RWPE1 (cell line): Measurements from ENCODE around the gene MBTPS1.

Experiments used
- CTCF ChIA-PET: fragments of 350-600 bp; sonication (Branson Sonifier 250); formaldehyde crosslinking; extraction: SDS; loops from one replicate; lab custom pipeline; 2021; lab: Yijun Ruan, JAX
- POLR2A ChIA-PET: fragments of 400-600 bp; formaldehyde crosslinking; extraction: SDS; loops from one replicate; lab custom pipeline; 2020; ENCODE audit warnings: antibody characterized with exemption; ENCODE audit not compliant: low non-redundant PET; lab: Yijun Ruan, JAX
- DNase-seq: peaks from one replicate; pipeline ENCODE4 v3.0.0; 2012; ENCODE audit warnings: low spot score
- H3K27ac ChIP-seq: fragments of 450-650 bp; 2 replicates; pipeline ENCODE4 v1.5.1; 2017
- TF ChIP-seq, protein P1 (sequence below): fragments of 450-650 bp; conservative IDR thresholded peaks from 2 replicates; pipeline ENCODE4 v1.5.1; 2017; ENCODE audit warnings: low read depth, mild to moderate bottlenecking

MBTPS1 gene

DNA sequence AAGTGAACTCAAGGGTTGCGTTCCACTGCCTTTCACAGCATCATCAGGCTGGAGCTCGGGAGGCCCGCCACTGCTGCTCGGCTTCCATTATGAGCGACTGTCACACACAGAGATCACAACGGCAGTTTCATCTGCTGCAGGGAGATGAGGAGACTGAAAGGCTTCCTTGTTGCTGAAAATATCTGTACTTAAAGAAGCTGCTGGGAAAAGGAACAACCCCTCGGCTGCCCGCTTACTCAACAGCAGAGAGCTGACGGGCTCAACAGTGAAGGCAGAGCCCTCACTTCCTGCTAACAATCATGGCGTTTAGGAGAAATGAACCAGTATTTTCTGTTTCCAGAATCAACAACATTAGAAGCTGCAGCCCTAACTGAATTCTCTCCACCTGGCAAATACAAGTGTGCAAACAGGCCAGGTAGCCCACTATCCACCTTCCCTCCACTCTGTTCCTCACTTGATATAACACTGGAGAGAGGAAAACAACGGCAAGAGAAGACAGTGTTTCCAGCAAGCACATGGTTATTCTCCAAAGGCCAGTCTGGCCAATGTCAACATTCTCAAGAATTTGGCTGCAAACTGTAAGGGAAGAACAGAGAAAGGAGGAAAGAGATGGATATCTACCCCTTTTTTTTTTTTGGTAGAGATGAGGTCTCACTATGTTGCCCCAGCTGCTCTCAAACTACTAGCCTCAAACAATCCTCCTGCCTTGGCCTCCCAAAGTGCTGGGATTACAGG lies 33.7 kb downstream of the MBTPS1 start:
- DNase-seq: no peak
- TF ChIP-seq, protein P1, sequence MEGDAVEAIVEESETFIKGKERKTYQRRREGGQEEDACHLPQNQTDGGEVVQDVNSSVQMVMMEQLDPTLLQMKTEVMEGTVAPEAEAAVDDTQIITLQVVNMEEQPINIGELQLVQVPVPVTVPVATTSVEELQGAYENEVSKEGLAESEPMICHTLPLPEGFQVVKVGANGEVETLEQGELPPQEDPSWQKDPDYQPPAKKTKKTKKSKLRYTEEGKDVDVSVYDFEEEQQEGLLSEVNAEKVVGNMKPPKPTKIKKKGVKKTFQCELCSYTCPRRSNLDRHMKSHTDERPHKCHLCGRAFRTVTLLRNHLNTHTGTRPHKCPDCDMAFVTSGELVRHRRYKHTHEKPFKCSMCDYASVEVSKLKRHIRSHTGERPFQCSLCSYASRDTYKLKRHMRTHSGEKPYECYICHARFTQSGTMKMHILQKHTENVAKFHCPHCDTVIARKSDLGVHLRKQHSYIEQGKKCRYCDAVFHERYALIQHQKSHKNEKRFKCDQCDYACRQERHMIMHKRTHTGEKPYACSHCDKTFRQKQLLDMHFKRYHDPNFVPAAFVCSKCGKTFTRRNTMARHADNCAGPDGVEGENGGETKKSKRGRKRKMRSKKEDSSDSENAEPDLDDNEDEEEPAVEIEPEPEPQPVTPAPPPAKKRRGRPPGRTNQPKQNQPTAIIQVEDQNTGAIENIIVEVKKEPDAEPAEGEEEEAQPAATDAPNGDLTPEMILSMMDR: no peak
- ChIA-PET CTCF (interaction anchor here (0.7 to 1.4 kb wide), 2 partner anchors 104 to 109 kb away, joined by 3 to 4 read pairs; partner anchors contain the start of gene TAF1C), POLR2A (interaction anchor here (0.6 kb wide), 1 partner anchor 158 kb away, joined by 5 read pairs; no protein-coding TSS in a partner anchor)
- no peak overlapping the region for H3K27ac ChIP-seq

- TF ChIP-seq, protein P1: no peak
- no peak overlapping the region for H3K27ac ChIP-seq
- POLR2A ChIA-PET: no interaction called here
- no peak for DNase-seq
- CTCF ChIA-PET: no interaction called here
Observed at GRCh38 chr16:84082110-84082509, 34.6 kb downstream of the MBTPS1 start.

- ChIA-PET CTCF (no interaction called here), POLR2A (no interaction called here)
- H3K27ac ChIP-seq: no peak overlapping the region
- TF ChIP-seq, protein P1: no peak
- no peak for DNase-seq
Observed at GRCh38 chr16:84081446-84081989, 35.2 kb downstream of the MBTPS1 start.

DNA sequence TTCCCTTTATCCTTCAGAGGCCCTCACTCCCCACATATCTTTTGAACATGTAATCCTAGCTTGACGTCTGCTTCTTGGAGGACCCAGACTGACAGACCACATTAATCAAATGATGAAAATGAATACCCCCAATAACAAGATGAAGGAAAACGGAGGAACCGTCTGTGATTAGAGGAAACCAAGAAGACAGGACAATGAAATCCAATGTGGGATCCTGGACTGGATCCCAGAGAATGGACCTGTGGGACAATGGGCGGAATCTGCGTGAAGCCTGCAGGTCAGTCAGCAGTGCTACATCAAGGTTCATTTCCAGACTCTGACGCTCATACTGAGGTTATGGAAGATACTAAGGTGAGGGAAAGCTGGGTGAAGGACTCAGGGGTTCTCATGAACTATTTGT lies 35.9 kb downstream of the MBTPS1 start:
- ChIA-PET CTCF (interaction anchor here (0.7 to 1.3 kb wide), 3 partner anchors 18 to 201 kb away, joined by 3 read pairs; partner anchors contain the start of gene TAF1C), POLR2A (no interaction called here)
- H3K27ac ChIP-seq: peak overlapping the region; percentile 64
- DNase-seq: no peak
- TF ChIP-seq, protein P1: no peak

GRCh38 chr16:84080378-84080777 lies 36.4 kb downstream of the MBTPS1 start:
- TF ChIP-seq, protein P1: no peak
- DNase-seq: no peak
- ChIA-PET CTCF (interaction anchor here (0.6 to 1.3 kb wide), 5 partner anchors 17 to 289 kb away, joined by 3 to 4 read pairs (median 3); partner anchors contain the start of gene TAF1C), POLR2A (no interaction called here)
- H3K27ac ChIP-seq: peak overlapping the region; percentile 64

GRCh38 chr16:84079664-84080063 lies 37.1 kb downstream of the MBTPS1 start:
- TF ChIP-seq, protein P1: no peak
- POLR2A ChIA-PET: no interaction called here
- no peak for DNase-seq
- CTCF ChIA-PET: interaction anchor here (0.6 to 1.3 kb wide), 4 partner anchors 11 to 289 kb away, joined by 3 to 5 read pairs (median 4); no protein-coding TSS in a partner anchor
- H3K27ac ChIP-seq: no peak overlapping the region
